ENCODE data around the gene MX1.

GRCh38 chr21:41379901-41380300, 46.1 kb upstream of the MX1 start:
- TF ChIP-seq CTCF (IDR thresholded peaks at IDR 0.05) = no peak
- TF ChIP-seq ESRRA (IDR thresholded peaks at IDR 0.05; ENCODE audit: borderline replicate concordance, low read length) = no peak
- no peak for TF ChIP-seq BHLHE40 (IDR thresholded peaks at IDR 0.05; ENCODE audit: low read depth, low read length)
- TF ChIP-seq, protein P1, sequence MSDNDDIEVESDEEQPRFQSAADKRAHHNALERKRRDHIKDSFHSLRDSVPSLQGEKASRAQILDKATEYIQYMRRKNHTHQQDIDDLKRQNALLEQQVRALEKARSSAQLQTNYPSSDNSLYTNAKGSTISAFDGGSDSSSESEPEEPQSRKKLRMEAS (IDR thresholded peaks at IDR 0.05) = no peak
- TF ChIP-seq CHD2 (IDR thresholded peaks at IDR 0.05; ENCODE audit: low read length, partially characterized antibody) = no peak
- no peak for TF ChIP-seq POLR2A (IDR thresholded peaks at IDR 0.05; ENCODE audit: low read length)
- no peak for TF ChIP-seq REST (IDR thresholded peaks at IDR 0.05)
- TF ChIP-seq HDAC2 (IDR thresholded peaks at IDR 0.05) = no peak
- no peak for TF ChIP-seq ZFP36 (IDR thresholded peaks at IDR 0.05; ENCODE audit: borderline replicate concordance, partially characterized antibody)
- TF ChIP-seq SREBF2 (IDR thresholded peaks at IDR 0.05) = no peak
- no peak for TF ChIP-seq TP53 (CRISPR knock-in tag; IDR thresholded peaks at IDR 0.05)
- TF ChIP-seq HES2 (IDR thresholded peaks at IDR 0.05) = no peak
- TF ChIP-seq EP300 (IDR thresholded peaks at IDR 0.05) = no peak
- TF ChIP-seq HEYL (CRISPR knock-in tag; IDR thresholded peaks at IDR 0.05) = no peak
